ENCODE data around the gene EZR.
"Not testable (repeated sequence)": the region's sequence is repeated elsewhere in the genome, so short reads cannot be mapped to it uniquely, and the experiment has no call there.

- not testable (repeated sequence) for TF ChIP-seq SRSF1 (optimal IDR thresholded peaks at IDR 0.05; ENCODE audit: low read depth, low read length); ZFP41 (CRISPR knock-in tag; IDR thresholded peaks at IDR 0.05; ENCODE audit: borderline replicate concordance); TAF1 (CRISPR knock-in tag; IDR thresholded peaks at IDR 0.05); ZNF468 (CRISPR knock-in tag; IDR thresholded peaks at IDR 0.05); ZNF781 (CRISPR knock-in tag; IDR thresholded peaks at IDR 0.05; ENCODE audit: borderline replicate concordance, not compliant biosample characterization); POLR2AphosphoS2 (IDR thresholded peaks at IDR 0.05; ENCODE audit: low read depth, low read length); U2AF2 (IDR thresholded peaks at IDR 0.05; ENCODE audit: low read depth, low read length); STAG1 (CRISPR knock-in tag; IDR thresholded peaks at IDR 0.05)
These were observed 4.4 kb upstream of the EZR start for GRCh38 chr6:158823616-158824015.
